Measurements from ENCODE around the gene LCN10.

The LCN10 gene

GRCh38 chr9:136692185-136693134 is 50.3 kb downstream of the LCN10 start:
- Histone ChIP-seq H3K4me2 (ENCODE audit: insufficient read depth, low read length) (no peak overlapping the region), H3K27me3 (ENCODE audit: insufficient read depth, low read length, poor library complexity) (no peaks in the 10 kb centered on the region), H3K9ac (ENCODE audit: low read depth, low read length) (no peak overlapping the region), H2AFZ (ENCODE audit: low read depth, low read length) (no peak overlapping the region), H3K36me3 (ENCODE audit: insufficient read depth, low read length) (no peaks in the 10 kb centered on the region), H3K27ac (ENCODE audit: low read length) (no peak overlapping the region), H3K4me3 (ENCODE audit: low read depth in 1 of 2, low read length in 2 of 2) (no peak overlapping the region), H3K9me3 (ENCODE audit: insufficient read depth, low read length, severe bottlenecking) (no peaks in the 10 kb centered on the region), H3K79me2 (ENCODE audit: insufficient read depth, low read length) (no peaks in the 10 kb centered on the region), H3K4me1 (ENCODE audit: insufficient read depth, low read length) (no peaks in the 10 kb centered on the region), H4K20me1 (ENCODE audit: insufficient read depth, low read length) (no peaks in the 10 kb centered on the region)
- ATAC-seq (ENCODE audit: insufficient read depth, low read depth) (no peak), DNase-seq (no peak)
- TF ChIP-seq EZH2 (IDR thresholded peaks at IDR 0.05; ENCODE audit: borderline replicate concordance, low read depth, low read length, severe bottlenecking) (no peak), CTCF (IDR thresholded peaks at IDR 0.05; ENCODE audit: borderline replicate concordance, extremely low read depth, low read length, poor library complexity, severe bottlenecking) (no peak)

- Histone ChIP-seq H2AFZ (ENCODE audit: low read depth, low read length) (no peak overlapping the region), H4K20me1 (ENCODE audit: insufficient read depth, low read length) (no peaks in the 10 kb centered on the region), H3K36me3 (ENCODE audit: insufficient read depth, low read length) (no peaks in the 10 kb centered on the region), H3K4me3 (ENCODE audit: low read depth in 1 of 2, low read length in 2 of 2) (no peak overlapping the region), H3K79me2 (ENCODE audit: insufficient read depth, low read length) (no peaks in the 10 kb centered on the region), H3K27me3 (ENCODE audit: insufficient read depth, low read length, poor library complexity) (no peaks in the 10 kb centered on the region), H3K9me3 (ENCODE audit: insufficient read depth, low read length, severe bottlenecking) (no peaks in the 10 kb centered on the region), H3K4me1 (ENCODE audit: insufficient read depth, low read length) (peaks cover 4% of the 10 kb centered on the region; the same call in 1 of the 2 replicates), H3K27ac (ENCODE audit: low read length) (no peak overlapping the region), H3K9ac (ENCODE audit: low read depth, low read length) (no peak overlapping the region), H3K4me2 (ENCODE audit: insufficient read depth, low read length) (no peak overlapping the region)
- DNase-seq (no peak), ATAC-seq (ENCODE audit: insufficient read depth, low read depth) (no peak)
- TF ChIP-seq EZH2 (IDR thresholded peaks at IDR 0.05; ENCODE audit: borderline replicate concordance, low read depth, low read length, severe bottlenecking) (no peak), CTCF (IDR thresholded peaks at IDR 0.05; ENCODE audit: borderline replicate concordance, extremely low read depth, low read length, poor library complexity, severe bottlenecking) (no peak)
Measured at GRCh38 chr9:136691316-136692184, 51.2 kb downstream of the LCN10 start.

- DNase-seq (no peak), ATAC-seq (ENCODE audit: insufficient read depth, low read depth) (no peak)
- H4K20me1 ChIP-seq (ENCODE audit: insufficient read depth, low read length): no peaks in the 10 kb centered on the region; the same call in none of the 2 replicates
- H2AFZ ChIP-seq (ENCODE audit: low read depth, low read length): no peak overlapping the region
- H3K27me3 ChIP-seq (ENCODE audit: insufficient read depth, low read length, poor library complexity): no peaks in the 10 kb centered on the region
- H3K4me1 ChIP-seq (ENCODE audit: insufficient read depth, low read length): peaks cover 12% of the 10 kb centered on the region
- no peak overlapping the region for H3K4me2 ChIP-seq (ENCODE audit: insufficient read depth, low read length)
- no peaks in the 10 kb centered on the region for H3K36me3 ChIP-seq (ENCODE audit: insufficient read depth, low read length)
- H3K4me3 ChIP-seq (ENCODE audit: low read depth in 1 of 2, low read length in 2 of 2): no peak overlapping the region
- H3K79me2 ChIP-seq (ENCODE audit: insufficient read depth, low read length): peaks cover 3% of the 10 kb centered on the region; the same call in 1 of the 2 replicates
- H3K9ac ChIP-seq (ENCODE audit: low read depth, low read length): no peak overlapping the region
- TF ChIP-seq EZH2 (IDR thresholded peaks at IDR 0.05; ENCODE audit: borderline replicate concordance, low read depth, low read length, severe bottlenecking) (no peak), CTCF (IDR thresholded peaks at IDR 0.05; ENCODE audit: borderline replicate concordance, extremely low read depth, low read length, poor library complexity, severe bottlenecking) (no peak)
- H3K9me3 ChIP-seq (ENCODE audit: insufficient read depth, low read length, severe bottlenecking): no peaks in the 10 kb centered on the region
- H3K27ac ChIP-seq (ENCODE audit: low read length): no peak overlapping the region
Measured at GRCh38 chr9:136690806-136691261, 51.9 kb downstream of the LCN10 start.

Measured in DND-41 (cell line).